ENCODE data around the gene XCL1. TPM values are rescaled to one million over a fixed set of nuclear protein-coding genes. Genes with fewer than 3 reads are reported as not detected.
A peak's percentile ranks its signal among the peaks of the same experiment; 100 is the strongest.
"Not testable (repeated sequence)": the region's sequence is repeated elsewhere in the genome, so short reads cannot be mapped to it uniquely, and the experiment has no call there.

Gene XCL1
- polyA plus RNA-seq, 1 experiment: not detected

DNA sequence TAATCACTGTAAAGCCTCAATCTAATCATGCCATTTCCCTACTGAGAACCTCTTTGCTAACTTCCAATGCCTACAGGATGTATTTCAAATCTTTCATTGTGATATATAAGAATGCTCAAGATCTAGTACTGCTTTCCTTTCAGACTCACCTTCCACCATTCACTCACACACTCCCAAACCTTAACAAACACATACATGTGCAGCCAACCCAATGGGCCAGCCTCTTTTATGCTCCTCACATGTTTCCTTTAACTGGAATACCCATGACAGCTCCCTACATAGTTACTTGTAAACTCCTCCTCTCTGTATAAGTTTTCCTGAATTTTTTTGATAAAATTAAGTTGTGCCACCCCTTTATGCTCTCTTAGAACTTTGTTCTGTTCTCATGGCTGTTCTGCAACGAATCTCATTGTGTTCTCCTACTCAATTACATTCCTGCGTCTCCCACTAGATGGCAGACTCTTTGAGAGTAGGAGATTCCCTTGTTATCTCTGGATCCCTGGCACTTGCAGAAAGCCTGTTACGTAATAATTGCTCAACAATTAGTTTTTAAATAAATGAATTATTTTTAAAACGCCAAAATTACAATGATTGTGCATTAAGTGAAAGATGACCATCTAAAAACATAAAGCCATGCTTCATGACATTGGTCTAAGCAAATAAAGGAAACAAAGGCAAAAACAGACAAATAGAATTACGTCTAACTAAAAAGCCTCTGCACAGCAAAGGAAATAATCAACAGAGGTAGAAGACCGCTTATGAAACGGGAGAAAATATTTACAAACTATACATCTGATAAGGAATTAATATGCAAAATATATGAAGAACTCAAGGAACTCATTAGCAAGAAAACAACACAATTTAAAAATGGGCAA, 30.5 kb upstream of the XCL1 start:
- H3K36me3 ChIP-seq (ENCODE audit: control insufficient read depth, insufficient read depth, low read length); H3K27me3 ChIP-seq (ENCODE audit: control insufficient read depth, insufficient read depth, low read length); H3K4me3 ChIP-seq (ENCODE audit: low read depth, low read length); POLR2A ChIA-PET: not testable (repeated sequence)
- TF ChIP-seq CTCF (IDR thresholded peaks at IDR 0.05; ENCODE audit: insufficient read depth, low read depth, low read length): peak; percentile 43
- DNase-seq (ENCODE audit: low read depth): peak; percentile 4
- CTCF ChIA-PET: interaction anchor here (0.9 to 1.6 kb wide), 2 partner anchors 9 to 32 kb away, joined by 3 read pairs; no protein-coding TSS in a partner anchor

GRCh38 chr1:168546553-168546895, 29.9 kb upstream of the XCL1 start:
- H3K27me3 ChIP-seq (ENCODE audit: control insufficient read depth, insufficient read depth, low read length); DNase-seq (ENCODE audit: low read depth); H3K4me3 ChIP-seq (ENCODE audit: low read depth, low read length); H3K36me3 ChIP-seq (ENCODE audit: control insufficient read depth, insufficient read depth, low read length); POLR2A ChIA-PET: not testable (repeated sequence)
- CTCF ChIA-PET: interaction anchor here (0.9 kb wide), 1 partner anchor 8 kb away, joined by 3 read pairs; no protein-coding TSS in a partner anchor

DNA sequence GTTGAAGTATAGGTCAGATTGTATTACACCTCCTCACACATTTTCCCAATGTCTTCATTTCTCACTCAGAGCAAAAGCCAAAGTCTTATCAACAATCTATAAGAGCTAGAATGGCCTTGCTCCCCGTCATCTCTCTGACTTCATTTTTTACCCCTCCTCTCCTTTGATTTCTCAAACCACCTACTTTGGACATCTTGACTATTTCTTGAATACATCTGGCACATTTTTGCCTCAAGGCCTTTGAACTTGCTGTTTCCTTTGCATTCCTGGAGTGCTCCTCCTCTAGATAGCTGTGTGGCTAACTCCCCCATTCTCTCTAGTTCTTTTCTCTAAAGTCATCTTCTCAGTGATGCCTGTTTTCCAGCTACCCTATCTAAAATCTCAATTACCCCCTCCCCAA, 25.4 kb upstream of the XCL1 start:
- Histone ChIP-seq H3K4me3 (ENCODE audit: low read depth, low read length) (no peak overlapping the region), H3K27me3 (ENCODE audit: control insufficient read depth, insufficient read depth, low read length) (no peaks in the 10 kb centered on the region), H3K36me3 (ENCODE audit: control insufficient read depth, insufficient read depth, low read length) (no peaks in the 10 kb centered on the region)
- no peak for DNase-seq (ENCODE audit: low read depth)
- ChIA-PET POLR2A (no interaction called here), CTCF (interaction anchor here (1.2 kb wide), 1 partner anchor 111 kb away, joined by 3 read pairs; no protein-coding TSS in a partner anchor)
- no peak for TF ChIP-seq CTCF (IDR thresholded peaks at IDR 0.05; ENCODE audit: insufficient read depth, low read depth, low read length)

DNA sequence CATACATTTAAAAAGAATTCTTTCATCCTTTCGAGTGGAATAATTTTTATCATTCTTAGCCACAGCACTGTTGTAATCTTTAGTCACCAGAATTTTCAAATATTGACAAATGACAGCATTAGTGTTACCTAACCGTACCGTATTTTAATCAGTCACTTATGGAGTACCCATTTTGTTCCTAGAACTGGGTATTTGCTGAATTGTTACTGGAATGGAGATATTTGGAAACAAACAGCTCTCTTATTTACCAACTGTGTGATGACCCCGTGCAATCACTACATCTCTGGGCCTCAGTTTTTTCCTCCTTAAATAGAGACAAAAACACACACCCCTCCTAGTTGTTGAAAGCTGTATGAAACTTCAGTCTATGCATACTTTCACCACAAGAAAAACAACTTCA, 24.7 kb upstream of the XCL1 start:
- H3K4me3 ChIP-seq (ENCODE audit: low read depth, low read length): no peak overlapping the region
- H3K27me3 ChIP-seq (ENCODE audit: control insufficient read depth, insufficient read depth, low read length): no peaks in the 10 kb centered on the region
- CTCF ChIA-PET: interaction anchor here (1.2 kb wide), 1 partner anchor 112 kb away, joined by 3 read pairs; no protein-coding TSS in a partner anchor
- DNase-seq (ENCODE audit: low read depth): no peak
- no peak for TF ChIP-seq CTCF (IDR thresholded peaks at IDR 0.05; ENCODE audit: insufficient read depth, low read depth, low read length)
- H3K36me3 ChIP-seq (ENCODE audit: control insufficient read depth, insufficient read depth, low read length): no peaks in the 10 kb centered on the region
- POLR2A ChIA-PET: no interaction called here

DNA sequence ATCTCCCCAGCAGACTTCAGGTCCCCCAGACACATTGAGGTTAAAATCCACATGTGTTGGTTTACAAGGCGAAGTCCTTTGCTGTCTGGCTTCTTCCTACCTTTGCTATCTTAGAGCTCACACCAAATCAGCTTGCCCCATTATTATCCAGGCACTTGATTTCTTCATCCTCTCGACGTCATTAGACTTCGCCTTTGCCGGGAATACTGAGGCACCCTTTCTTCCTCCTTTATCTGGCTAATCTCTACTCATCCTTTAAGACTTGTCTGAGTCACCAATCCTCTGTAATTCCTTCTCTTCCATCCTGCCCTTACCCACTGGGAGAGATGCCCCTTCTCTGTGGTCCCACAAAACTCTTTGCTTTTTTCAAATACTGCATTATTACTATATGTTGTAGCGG, 23.4 kb upstream of the XCL1 start:
- DNase-seq (ENCODE audit: low read depth): no peak
- H3K36me3 ChIP-seq (ENCODE audit: control insufficient read depth, insufficient read depth, low read length): no peaks in the 10 kb centered on the region
- no peaks in the 10 kb centered on the region for H3K27me3 ChIP-seq (ENCODE audit: control insufficient read depth, insufficient read depth, low read length)
- ChIA-PET CTCF (interaction anchor here (0.8 kb wide), 1 partner anchor 113 kb away, joined by 4 read pairs; no protein-coding TSS in a partner anchor), POLR2A (no interaction called here)
- TF ChIP-seq CTCF (IDR thresholded peaks at IDR 0.05; ENCODE audit: insufficient read depth, low read depth, low read length): no peak
- no peak overlapping the region for H3K4me3 ChIP-seq (ENCODE audit: low read depth, low read length)

Data from BJ (cell line).